Cardiac muscle cell (in vitro differentiated cells and primary cell): ENCODE results near the gene FNTB. TPM values are rescaled to one million over a fixed set of nuclear protein-coding genes. Genes with fewer than 3 reads are reported as not detected.

Experiments
- DNase-seq, 2 donors: peaks; one replicate each; pipeline versions ENCODE4 v3.0.0 to v3.0.0-alpha.2; 2010 to 2017; ENCODE audit warnings: low read depth in 1 of 2, low spot score in 1 of 2
- H3K27ac ChIP-seq: fragments of 200-600 bp; sonication (generic); 2 replicates; pipeline ENCODE4 v1.5.1; 2016
- H3K27me3 ChIP-seq: fragments of 200-600 bp; sonication (generic); 2 replicates; pipeline ENCODE4 v1.6.0; 2016; ENCODE audit warnings: control low read depth
- H3K36me3 ChIP-seq: fragments of 200-600 bp; sonication (generic); 2 replicates; pipeline ENCODE4 v1.5.1; 2016; ENCODE audit warnings: control low read depth
- H3K4me1 ChIP-seq: fragments of 200-600 bp; sonication (generic); 2 replicates; pipeline ENCODE4 v1.8.1; 2017; ENCODE audit warnings: low read depth, mild to moderate bottlenecking, mixed run types
- H3K4me3 ChIP-seq: fragments of 200-600 bp; sonication (generic); 2 replicates; pipeline ENCODE4 v1.5.1; 2016; ENCODE audit warnings: mild to moderate bottlenecking
- H3K9me3 ChIP-seq: fragments of 200-600 bp; sonication (generic); 2 replicates; pipeline ENCODE4 v1.5.1; 2017; ENCODE audit warnings: low read depth, mild to moderate bottlenecking, control low read depth
- CTCF ChIP-seq: IDR thresholded peaks from 2 replicates; pipeline ENCODE4 v1.5.1; 2012; ENCODE audit warnings: low read depth, mild to moderate bottlenecking, low read length
- polyA plus RNA-seq: library from polyadenylated mRNA; unstranded; fragments of >200 nt; fragmentation: Nextera tagmentation; extraction: Ambion mirVana; gene quantifications from 2 replicates; pipeline ENCODE4 v1.2.1, GENCODE V29; 2016
- total RNA-seq: library from RNA; depleted of rRNA; stranded (reverse); fragments of >200 nt; gene quantifications from 2 replicates; pipeline ENCODE4 v1.2.3, GENCODE V29; 2016

Gene FNTB
- total and polyA plus RNA-seq, 2 experiments from 2014 or later, result 34.9 to 42.0 TPM

- TF ChIP-seq CTCF, result no peak
- H3K27ac ChIP-seq, result no peak overlapping the region
- DNase-seq, result no peak
- H3K36me3 ChIP-seq, result no peaks in the 10 kb centered on the region
- no peak overlapping the region for H3K4me3 ChIP-seq
- H3K4me1 ChIP-seq, result peaks cover 23% of the 10 kb centered on the region
- no peaks in the 10 kb centered on the region for H3K27me3 ChIP-seq
- H3K9me3 ChIP-seq, result no peaks in the 10 kb centered on the region
Measured at GRCh38 chr14:65070471-65070976, 83.8 kb downstream of the FNTB start.

- DNase-seq, result no peak
- no peaks in the 10 kb centered on the region for H3K27me3 ChIP-seq
- H3K27ac ChIP-seq, result peak overlapping the region; percentile 76
- no peaks in the 10 kb centered on the region for H3K36me3 ChIP-seq
- H3K4me1 ChIP-seq, result peaks cover 23% of the 10 kb centered on the region
- H3K9me3 ChIP-seq, result no peaks in the 10 kb centered on the region
- no peak for TF ChIP-seq CTCF
- no peak overlapping the region for H3K4me3 ChIP-seq
Measured at GRCh38 chr14:65071544-65071943, 84.8 kb downstream of the FNTB start.

GRCh38 chr14:65072256-65072655, 85.6 kb downstream of the FNTB start:
- Histone ChIP-seq H3K27me3 (no peaks in the 10 kb centered on the region), H3K27ac (peak overlapping the region; percentile 76), H3K36me3 (no peaks in the 10 kb centered on the region), H3K9me3 (no peaks in the 10 kb centered on the region), H3K4me3 (no peak overlapping the region), H3K4me1 (peaks cover 23% of the 10 kb centered on the region)
- DNase-seq, result no peak
- TF ChIP-seq CTCF, result no peak

- H3K27me3 ChIP-seq, result no peaks in the 10 kb centered on the region
- peaks cover 4% of the 10 kb centered on the region for H3K36me3 ChIP-seq
- peaks cover 23% of the 10 kb centered on the region for H3K4me1 ChIP-seq
- peak overlapping the region; percentile 76 for H3K27ac ChIP-seq
- TF ChIP-seq CTCF, result no peak
- H3K4me3 ChIP-seq, result no peak overlapping the region
- DNase-seq, result peak in 1 of 2 donors; percentile 16
- no peaks in the 10 kb centered on the region for H3K9me3 ChIP-seq
Measured at GRCh38 chr14:65072937-65073336, 86.2 kb downstream of the FNTB start.

- peaks cover 4% of the 10 kb centered on the region for H3K36me3 ChIP-seq
- H3K4me3 ChIP-seq, result no peak overlapping the region
- TF ChIP-seq CTCF, result no peak
- DNase-seq, result no peak
- H3K27ac ChIP-seq, result peak overlapping the region; percentile 76
- H3K4me1 ChIP-seq, result peaks cover 23% of the 10 kb centered on the region
- H3K27me3 ChIP-seq, result no peaks in the 10 kb centered on the region
- no peaks in the 10 kb centered on the region for H3K9me3 ChIP-seq
Measured at GRCh38 chr14:65073605-65074201, 87.0 kb downstream of the FNTB start.
